Measurements from ENCODE around the gene ITPKB.

ITPKB gene

GRCh38 chr1:226663327-226663704 is 75.8 kb downstream of the ITPKB start:
- DNase-seq: no peak

DNA sequence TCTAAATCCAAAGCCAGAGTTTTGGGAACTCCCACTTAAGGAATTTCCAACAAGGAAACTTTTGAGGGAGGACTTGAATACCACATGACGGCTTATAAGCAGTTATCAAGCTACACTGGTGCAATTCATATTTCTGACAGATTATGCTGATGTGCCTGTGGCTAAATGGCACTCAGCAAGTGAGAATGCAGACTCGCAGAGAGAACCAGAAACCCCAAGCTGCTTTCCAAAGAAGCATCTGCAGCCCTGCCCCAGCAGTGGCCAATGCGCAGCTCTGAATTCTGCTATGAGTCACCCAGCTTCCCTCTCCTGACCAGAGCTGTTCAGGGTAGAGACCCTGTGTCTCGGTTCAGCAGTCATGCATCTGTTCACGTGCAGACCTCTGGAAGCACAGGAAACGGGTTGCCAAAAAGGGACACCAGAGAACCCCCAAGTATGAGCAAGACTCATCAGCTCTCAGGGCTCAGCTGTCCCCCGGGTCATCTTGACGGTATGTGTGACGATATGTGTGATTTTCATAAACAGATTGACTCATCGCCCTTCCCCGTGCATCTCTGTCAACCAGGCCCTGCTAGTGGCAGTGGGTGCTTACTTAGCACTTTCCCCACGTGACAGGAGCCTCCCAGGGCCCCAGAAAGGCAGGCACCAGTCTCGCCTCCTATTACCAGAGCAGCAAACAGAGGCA is 76.3 kb downstream of the ITPKB start:
- peak; percentile 63 to 96 (median 78) for DNase-seq

GRCh38 chr1:226661965-226662364 is 77.1 kb downstream of the ITPKB start:
- no peak for DNase-seq

DNA sequence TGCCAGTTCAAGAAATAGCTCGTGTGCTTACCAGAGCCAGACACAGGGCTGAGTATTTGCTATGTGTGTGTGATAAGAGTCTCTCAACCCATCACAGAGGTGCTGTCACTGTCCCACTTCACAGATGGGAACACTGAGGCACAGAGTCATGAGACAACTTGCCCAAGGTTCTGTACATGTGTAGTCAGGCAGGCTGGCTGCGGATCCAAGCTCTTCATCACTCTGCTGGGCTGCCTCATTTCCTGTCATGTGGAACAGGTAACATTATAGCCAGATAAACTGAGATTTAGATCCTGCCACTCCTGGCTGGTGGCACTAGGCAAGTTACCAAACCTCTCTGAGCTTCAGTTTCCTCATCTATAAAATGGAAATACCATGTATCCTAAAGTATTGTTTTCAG is 77.8 kb downstream of the ITPKB start:
- DNase-seq: no peak

GRCh38 chr1:226660410-226661182 is 78.5 kb downstream of the ITPKB start:
- no peak for DNase-seq

GRCh38 chr1:226659641-226660040 is 79.4 kb downstream of the ITPKB start:
- no peak for DNase-seq

DNA sequence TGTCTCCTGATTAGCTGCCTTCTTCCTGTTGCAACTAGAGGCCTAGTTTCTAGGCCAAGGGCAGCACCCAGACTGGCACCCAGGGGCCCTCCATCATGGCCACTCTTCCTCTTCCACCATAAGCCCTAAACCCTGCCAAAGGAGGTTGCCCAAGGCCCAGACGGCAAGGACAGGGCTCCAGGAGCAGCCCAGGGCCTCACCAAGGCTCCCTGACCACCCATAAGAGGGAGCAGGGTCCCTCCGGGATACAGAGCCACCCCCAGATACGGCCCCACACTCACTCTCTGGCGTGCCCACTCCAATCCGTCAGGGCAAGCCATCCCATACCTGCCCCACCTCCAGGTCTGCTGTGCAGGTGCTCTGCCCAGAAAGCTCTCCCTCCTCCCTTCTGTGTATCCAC is 79.9 kb downstream of the ITPKB start:
- DNase-seq: no peak

DNA sequence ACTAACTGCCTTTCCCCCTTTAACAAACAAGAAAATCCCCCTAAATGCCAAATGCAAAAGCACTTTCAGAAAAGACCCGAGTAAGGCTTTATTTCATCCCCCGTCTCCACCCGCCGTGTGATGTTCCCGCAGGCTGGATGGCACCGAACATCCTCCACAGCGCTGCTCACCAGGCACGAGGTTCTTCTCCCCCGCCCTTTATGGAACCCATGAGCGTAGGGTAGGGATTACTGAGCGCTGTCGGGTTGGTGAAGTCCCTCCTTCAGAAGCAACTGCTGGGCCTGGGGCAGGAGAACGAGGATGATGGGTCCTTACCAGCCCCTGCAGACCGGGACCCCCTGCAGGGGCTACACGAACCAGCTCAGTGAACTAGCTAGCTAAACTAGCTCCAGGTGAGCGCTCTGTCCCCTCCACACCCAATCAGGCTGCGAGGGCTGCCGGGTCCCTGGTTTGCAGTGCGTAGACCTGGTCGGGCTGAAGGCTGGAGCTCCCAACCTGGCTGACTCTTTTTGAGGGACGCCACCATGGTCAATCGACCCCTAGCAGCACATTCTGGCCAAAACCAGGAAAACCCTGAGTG is 80.4 kb downstream of the ITPKB start:
- no peak for DNase-seq

GRCh38 chr1:226657895-226658545 is 81.1 kb downstream of the ITPKB start:
- no peak for DNase-seq

DNA sequence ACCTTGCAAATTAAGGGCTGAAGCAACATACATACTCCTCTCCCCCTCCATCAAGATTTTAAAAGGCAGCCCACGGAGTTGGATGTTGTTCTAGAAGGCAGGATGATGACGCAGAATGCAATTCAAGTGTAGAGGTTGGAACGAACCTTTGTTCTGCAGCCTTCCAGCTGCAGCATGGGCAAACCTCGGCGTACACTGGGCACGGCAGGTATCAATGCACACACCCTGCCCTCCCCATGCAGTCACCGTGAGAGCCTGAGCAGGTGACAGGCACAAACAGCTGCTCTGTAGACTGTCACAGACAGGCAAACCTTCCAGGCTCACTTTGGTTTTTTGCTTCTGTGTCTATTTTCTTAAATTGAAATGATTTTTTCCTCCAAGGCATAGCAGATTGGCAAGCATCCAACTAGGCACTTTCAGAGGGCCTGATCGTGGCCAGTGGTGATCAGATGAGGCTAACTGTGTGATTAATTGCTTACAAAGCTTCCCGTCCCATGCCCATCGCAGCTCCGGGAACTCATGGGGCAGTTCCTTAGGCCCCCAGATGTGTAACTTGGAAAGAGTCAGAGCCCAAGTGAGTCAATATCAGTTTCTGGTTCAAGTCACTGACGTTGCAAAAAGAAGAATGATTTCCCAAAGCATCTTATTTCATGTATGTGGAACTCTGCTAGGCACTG is 82.3 kb downstream of the ITPKB start:
- DNase-seq: peak in 3 of 5 donors; percentile 43 to 48 (median 45)

GRCh38 chr1:226656201-226656600 is 82.9 kb downstream of the ITPKB start:
- no peak for DNase-seq

DNA sequence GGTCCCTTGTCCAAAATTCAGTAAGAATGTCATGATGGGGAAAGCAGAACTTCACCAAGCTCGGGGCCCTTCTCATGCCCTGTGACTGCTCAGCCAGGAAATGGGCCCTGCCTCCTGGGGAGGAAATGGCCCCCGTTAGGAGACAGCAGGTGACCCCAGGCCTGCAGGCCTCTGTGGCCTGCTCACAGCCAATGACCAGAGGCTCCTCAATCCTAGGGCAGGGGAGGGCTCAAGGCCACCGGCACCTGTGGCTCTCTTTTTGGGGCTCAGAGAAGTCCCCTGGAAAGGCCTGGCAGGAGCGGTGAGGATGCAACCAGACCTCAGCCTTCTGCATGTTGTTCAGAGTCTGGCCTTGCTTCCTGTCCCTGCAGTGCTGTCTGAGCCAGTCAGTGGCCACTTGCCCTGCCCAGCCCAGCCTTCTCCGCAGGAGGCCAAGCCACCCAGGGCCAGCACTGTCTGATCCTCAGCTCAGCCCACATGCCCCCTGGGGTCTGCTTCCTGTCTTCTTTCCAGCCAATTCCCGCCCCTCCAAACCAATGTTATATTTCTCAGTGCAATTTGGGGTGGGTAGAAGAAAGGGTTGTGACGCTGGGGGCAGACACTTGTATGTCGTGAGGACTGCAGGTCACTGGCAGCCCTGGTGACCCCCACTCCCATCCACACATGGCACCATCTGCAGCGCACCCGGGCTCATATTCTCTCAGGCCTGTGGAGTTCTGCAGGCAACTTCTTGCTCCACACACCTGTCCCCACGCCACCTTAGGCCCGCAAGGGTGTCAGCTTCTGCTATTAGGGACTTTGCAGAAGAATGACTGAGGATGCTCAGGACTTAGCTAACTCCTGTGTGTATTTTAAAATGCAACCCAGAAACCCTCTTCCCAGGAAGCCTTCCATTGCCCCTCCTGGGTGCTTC is 83.6 kb downstream of the ITPKB start:
- no peak for DNase-seq

DNA sequence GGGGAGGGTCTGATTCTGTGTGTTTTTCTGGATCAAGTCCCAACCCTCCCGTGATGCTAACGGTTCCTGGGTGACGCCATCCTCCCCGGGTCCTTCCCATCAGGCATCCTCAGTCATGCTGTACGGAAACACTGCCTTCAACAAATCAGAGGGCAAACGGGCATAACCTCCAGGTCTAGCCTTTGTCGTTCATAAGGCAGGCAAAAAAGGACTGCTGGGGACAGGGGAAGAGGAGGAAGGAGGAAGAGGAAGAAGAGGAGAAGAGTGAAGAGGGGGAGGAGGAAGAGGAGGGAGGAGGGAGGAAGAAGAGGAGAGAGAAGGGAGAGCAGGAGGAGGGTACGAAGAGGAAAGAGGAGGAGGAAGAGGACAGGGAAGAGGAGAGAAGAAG is 84.4 kb downstream of the ITPKB start:
- no peak for DNase-seq

- DNase-seq: no peak
Measured at GRCh38 chr1:226654046-226654667, 84.9 kb downstream of the ITPKB start.

DNA sequence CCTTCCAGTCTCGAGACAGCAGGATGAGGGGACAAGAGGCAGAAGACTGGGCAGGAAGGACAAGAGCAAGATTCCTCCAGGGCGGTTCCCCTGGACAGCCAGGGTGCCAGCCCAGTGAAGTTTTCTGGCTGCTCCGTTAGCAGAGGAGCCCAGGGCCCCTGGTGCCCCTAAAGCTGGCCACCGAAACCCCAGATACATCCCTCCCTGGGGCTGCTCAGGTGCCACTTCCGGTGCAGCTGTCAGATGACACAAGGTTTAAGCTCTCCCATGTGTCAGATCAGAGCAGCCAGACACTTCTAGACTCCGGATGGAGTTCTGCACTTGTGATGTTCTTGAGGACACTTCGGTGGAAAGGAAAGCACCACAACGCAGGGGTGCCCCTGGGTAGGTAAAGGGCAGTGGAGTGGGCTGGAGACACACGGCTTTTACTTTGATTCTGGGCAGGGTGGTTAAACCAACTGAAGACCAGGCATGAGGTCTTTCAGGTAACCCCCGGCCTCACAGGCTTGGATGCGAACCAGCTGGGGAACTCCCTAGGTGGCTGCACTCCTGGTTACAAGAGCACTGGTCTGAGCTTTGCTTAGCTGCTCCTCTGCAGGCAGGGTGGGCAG is 85.7 kb downstream of the ITPKB start:
- DNase-seq: peak; percentile 54 to 80 (median 66)

DNA sequence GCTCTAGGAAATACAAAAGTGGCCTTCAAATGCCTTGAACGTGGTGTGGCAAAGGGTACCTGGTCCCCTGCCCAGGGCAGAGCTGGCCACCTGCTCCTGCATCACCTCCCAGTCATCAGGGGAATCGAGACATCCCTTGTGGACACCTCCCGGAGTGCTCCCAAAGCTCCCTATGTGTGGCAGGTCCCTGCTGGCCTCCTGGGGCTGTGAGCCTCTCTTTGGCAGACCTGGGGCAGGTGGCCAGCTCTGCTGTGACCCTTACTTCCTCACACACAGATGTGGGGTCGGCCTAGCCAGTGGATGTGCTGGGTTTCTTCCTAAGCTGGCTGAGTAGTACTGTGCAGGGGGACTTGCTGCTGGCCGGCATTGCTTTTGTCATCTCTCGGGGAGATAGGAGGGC is 86.5 kb downstream of the ITPKB start:
- DNase-seq: no peak

GRCh38 chr1:226651732-226652105 is 87.4 kb downstream of the ITPKB start:
- no peak for DNase-seq

DNA sequence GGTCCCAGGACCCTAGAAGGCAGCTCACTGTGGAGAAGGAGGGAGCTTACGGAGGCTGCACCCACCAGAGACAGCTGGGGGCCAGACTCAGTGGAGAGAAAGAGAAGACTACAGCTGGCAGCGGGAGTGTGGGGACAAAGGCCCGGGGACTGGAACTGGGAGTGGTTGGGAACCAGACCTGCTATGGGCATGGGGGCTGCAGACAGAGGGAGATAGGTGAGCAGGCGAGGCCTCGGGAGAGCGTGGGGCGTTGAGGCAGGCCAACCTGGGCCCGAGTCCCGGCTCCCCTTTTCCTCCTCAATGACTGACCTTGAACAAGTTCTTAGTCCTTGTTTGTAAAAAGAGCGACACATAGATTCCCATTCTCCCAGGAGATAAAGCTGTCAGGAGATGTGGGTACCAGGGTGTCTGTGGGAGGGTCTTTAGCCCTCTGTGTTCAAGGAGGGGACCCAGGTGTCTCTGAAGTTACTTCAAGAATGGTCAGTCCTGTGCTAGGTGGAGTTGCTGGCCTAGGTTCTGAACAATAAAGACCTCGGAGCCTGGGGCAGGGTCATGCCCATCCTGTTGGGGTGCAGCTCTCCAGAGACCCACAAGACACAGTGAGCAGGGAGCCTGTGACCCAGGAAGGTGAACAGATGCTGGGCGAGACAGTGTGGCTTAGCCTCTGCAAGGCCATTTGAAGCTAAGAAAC is 87.9 kb downstream of the ITPKB start:
- no peak for DNase-seq

DNA sequence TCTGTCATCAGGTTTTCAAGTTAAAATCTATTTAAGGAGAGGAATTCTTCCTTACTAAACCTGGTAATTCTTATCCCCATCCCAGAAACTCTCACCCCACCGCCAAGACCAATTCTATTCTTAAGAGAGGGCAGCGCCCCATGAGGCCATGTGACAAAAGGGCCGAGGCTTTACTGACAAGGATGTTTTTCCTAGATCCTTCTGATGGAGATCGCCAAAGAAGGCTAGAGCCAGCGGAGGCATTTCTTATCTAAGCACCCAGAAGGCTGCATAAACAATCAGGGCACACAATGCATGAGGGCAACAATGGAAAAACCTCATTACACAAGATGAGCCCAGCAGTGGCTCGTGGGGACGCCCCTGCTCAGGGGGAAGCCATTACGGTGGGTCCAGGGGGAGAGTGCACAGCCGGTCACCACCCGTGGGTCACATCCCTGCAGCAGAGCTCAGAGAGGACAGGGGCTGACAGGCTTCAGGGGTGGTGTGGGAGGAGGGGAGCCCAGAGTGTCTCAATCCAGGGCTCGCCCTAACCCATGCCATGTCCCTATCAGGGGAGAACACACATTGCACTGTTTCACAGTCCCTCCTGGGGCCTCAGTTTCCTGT is 88.7 kb downstream of the ITPKB start:
- DNase-seq: no peak

- peak in 1 of 5 donors; percentile 13 for DNase-seq
Measured at GRCh38 chr1:226649780-226650179, 89.3 kb downstream of the ITPKB start.

All from T-helper 1 cell (primary cell).